ENCODE measurements around the gene PICK1. TPM values are rescaled to one million over a fixed set of nuclear protein-coding genes. Genes with fewer than 3 reads are reported as not detected.

PICK1 gene
- total RNA-seq, 1 experiment from 2014 or later: 35.7 TPM

DNA sequence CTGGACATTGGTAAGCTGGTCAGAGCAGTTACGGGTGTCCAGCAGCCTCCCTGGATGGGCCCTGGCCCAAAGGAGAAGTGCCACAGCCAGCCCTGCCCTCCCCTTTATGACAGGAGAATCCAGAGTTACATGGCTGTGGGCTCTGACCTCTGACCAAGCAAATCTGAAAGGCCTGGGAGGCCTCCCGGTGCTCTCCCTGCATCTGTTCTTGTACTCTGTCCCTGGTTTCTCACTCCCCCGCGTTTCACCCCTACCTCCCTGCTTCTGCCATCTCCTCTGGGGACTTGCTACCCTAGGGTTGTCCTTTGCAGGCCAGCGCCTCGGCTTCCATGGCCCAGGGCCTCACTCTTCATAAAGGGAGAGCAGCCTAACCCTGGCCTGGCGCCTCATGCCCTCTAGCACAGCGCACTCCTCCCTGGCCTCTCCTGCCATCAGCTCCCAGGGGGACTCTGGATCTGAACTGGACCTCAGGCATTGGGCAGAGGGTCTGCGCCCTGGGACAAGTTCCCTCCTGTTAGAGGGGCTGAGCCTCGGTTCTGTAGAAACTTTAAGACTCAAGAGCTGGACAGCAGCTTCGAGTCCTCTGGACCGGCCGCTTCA is 10.7 kb downstream of the PICK1 start:
- Histone ChIP-seq H2BK15ac (ENCODE audit: low read depth, low read length) (no peak overlapping the region), H2BK120ac (ENCODE audit: low read depth, low read length, poor library complexity, severe bottlenecking) (no peak overlapping the region), H2BK20ac (ENCODE audit: low read depth, low read length, poor library complexity, severe bottlenecking) (no peak overlapping the region), H3K9ac (ENCODE audit: extremely low read depth, insufficient read length, low read length) (no peak overlapping the region), H2AFZ (ENCODE audit: low read length) (no peak overlapping the region), H3K79me2 (ENCODE audit: insufficient read depth, low read length) (no peaks in the 10 kb centered on the region), H3K18ac (ENCODE audit: insufficient read length, low read depth, low read length) (no peak overlapping the region), H3K23ac (ENCODE audit: insufficient read length, low read depth, low read length) (no peak overlapping the region), H3K4ac (ENCODE audit: low read depth, low read length) (no peak overlapping the region), H3K27me3 (ENCODE audit: insufficient read depth, low read length) (no peaks in the 10 kb centered on the region), H3K27ac (ENCODE audit: insufficient read length, low read depth, low read length) (no peak overlapping the region), H4K20me1 (ENCODE audit: control insufficient read depth, insufficient read depth, insufficient read length) (no peaks in the 10 kb centered on the region), H3K14ac (ENCODE audit: insufficient read depth, low read length) (no peak overlapping the region), H2BK5ac (ENCODE audit: insufficient read length, low read length) (no peak overlapping the region), H2BK12ac (ENCODE audit: insufficient read length, low read depth, low read length) (no peak overlapping the region), H4K8ac (replicated peaks; ENCODE audit: insufficient read length, low read depth, low read length) (no peak overlapping the region), H3K4me2 (ENCODE audit: insufficient read depth, insufficient read length, low read length) (no peak overlapping the region), H4K91ac (ENCODE audit: insufficient read length, low read depth, low read length) (no peak overlapping the region), H3K79me1 (ENCODE audit: insufficient read depth, low read depth, low read length, poor library complexity, severe bottlenecking) (no peaks in the 10 kb centered on the region), H3K4me1 (ENCODE audit: insufficient read depth, low read length) (no peaks in the 10 kb centered on the region), H3K9me3 (ENCODE audit: control insufficient read depth, low read depth, low read length) (no peaks in the 10 kb centered on the region), H2AK5ac (ENCODE audit: insufficient read length, low read length) (no peak overlapping the region), H3T11ph (ENCODE audit: low read length) (no peak overlapping the region), H4K5ac (ENCODE audit: insufficient read length, low read depth, low read length) (no peak overlapping the region), H3K56ac (ENCODE audit: insufficient read length, low read depth, low read length) (no peak overlapping the region), H3K23me2 (ENCODE audit: insufficient read length, low read depth, low read length, poor library complexity, severe bottlenecking) (no peaks in the 10 kb centered on the region)
- no peak overlapping the region; a peak in 1 of 7 replicates for H3K27ac Mint-ChIP-seq
- H3K4me3 Mint-ChIP-seq: no peak overlapping the region
- no peaks in the 10 kb centered on the region for H3K9me3 Mint-ChIP-seq
- no peaks in the 10 kb centered on the region for H3K27me3 Mint-ChIP-seq (ENCODE audit: low read depth)
- DNase-seq: no peak
- peaks cover 0 to 4% of the 10 kb centered on the region in 2 experiments; a peak in 1 of 4 replicates for H3K4me1 Mint-ChIP-seq
- TF ChIP-seq, protein P1, sequence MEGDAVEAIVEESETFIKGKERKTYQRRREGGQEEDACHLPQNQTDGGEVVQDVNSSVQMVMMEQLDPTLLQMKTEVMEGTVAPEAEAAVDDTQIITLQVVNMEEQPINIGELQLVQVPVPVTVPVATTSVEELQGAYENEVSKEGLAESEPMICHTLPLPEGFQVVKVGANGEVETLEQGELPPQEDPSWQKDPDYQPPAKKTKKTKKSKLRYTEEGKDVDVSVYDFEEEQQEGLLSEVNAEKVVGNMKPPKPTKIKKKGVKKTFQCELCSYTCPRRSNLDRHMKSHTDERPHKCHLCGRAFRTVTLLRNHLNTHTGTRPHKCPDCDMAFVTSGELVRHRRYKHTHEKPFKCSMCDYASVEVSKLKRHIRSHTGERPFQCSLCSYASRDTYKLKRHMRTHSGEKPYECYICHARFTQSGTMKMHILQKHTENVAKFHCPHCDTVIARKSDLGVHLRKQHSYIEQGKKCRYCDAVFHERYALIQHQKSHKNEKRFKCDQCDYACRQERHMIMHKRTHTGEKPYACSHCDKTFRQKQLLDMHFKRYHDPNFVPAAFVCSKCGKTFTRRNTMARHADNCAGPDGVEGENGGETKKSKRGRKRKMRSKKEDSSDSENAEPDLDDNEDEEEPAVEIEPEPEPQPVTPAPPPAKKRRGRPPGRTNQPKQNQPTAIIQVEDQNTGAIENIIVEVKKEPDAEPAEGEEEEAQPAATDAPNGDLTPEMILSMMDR (conservative IDR thresholded peaks at IDR 0.05): no peak
- peaks cover 9 to 71% (median 57%) of the 10 kb centered on the region in 3 experiments for H3K36me3 Mint-ChIP-seq (ENCODE audit: insufficient read depth in 1 of 3, low read depth in 3 of 3)
- no CpG with 5 or more reads among the region's 13 CpGs for WGBS (ENCODE audit: extremely low coverage, insufficient read length, low lambda C conversion rate)
